H9 (cell line): ENCODE results near the gene SLIT1. TPM values are rescaled to one million over a fixed set of nuclear protein-coding genes. Genes with fewer than 3 reads are reported as not detected.

Experiments used
- DNase-seq: peaks from one replicate; pipeline ENCODE4 v3.0.0-alpha.2; 2017
- H2AFZ ChIP-seq: one replicate; pipeline ENCODE4 v1.6.1; 2013; ENCODE audit warnings: mild to moderate bottlenecking, low read length, control low read depth, moderate library complexity
- H2AK5ac ChIP-seq: 2 replicates; pipeline ENCODE4 v1.6.1; 2013; ENCODE audit warnings: low read length, control low read depth, mixed read lengths; ENCODE audit not compliant: insufficient read length
- H2BK120ac ChIP-seq: one replicate; pipeline ENCODE4 v1.6.1; 2013; ENCODE audit warnings: low read depth, mild to moderate bottlenecking, low read length, control low read depth, inconsistent platforms; ENCODE audit not compliant: poor library complexity, severe bottlenecking
- H2BK12ac ChIP-seq: 2 replicates; pipeline ENCODE4 v1.6.1; 2013; ENCODE audit warnings: low read length, control low read depth, mixed read lengths, low read depth; ENCODE audit not compliant: insufficient read length
- H2BK15ac ChIP-seq: 2 replicates; pipeline ENCODE4 v1.6.1; 2013; ENCODE audit warnings: low read depth, low read length, control low read depth
- H2BK20ac ChIP-seq: one replicate; pipeline ENCODE4 v1.6.1; 2013; ENCODE audit warnings: low read depth, mild to moderate bottlenecking, low read length, control low read depth, inconsistent platforms; ENCODE audit not compliant: poor library complexity, severe bottlenecking
- H2BK5ac ChIP-seq: 2 replicates; pipeline ENCODE4 v1.6.1; 2013; ENCODE audit warnings: low read length, control low read depth, mixed read lengths; ENCODE audit not compliant: insufficient read length
- H3K14ac ChIP-seq: 2 replicates; pipeline ENCODE4 v1.6.1; 2013; ENCODE audit warnings: low read length, control low read depth; ENCODE audit not compliant: insufficient read depth
- H3K18ac ChIP-seq: 2 replicates; pipeline ENCODE4 v1.6.1; 2013; ENCODE audit warnings: low read depth, mild to moderate bottlenecking, mixed read lengths, low read length, control low read depth; ENCODE audit not compliant: insufficient read length
- H3K23ac ChIP-seq: 2 replicates; pipeline ENCODE4 v1.6.1; 2013; ENCODE audit warnings: low read length, control low read depth, mixed read lengths, low read depth; ENCODE audit not compliant: insufficient read length
- H3K23me2 ChIP-seq: 2 replicates; pipeline ENCODE4 v1.6.1; 2013; ENCODE audit warnings: low read depth, mild to moderate bottlenecking, mixed read lengths, low read length, control low read depth; ENCODE audit not compliant: insufficient read length, poor library complexity, severe bottlenecking
- H3K27ac ChIP-seq: 2 replicates; pipeline ENCODE4 v1.5.1; 2013; ENCODE audit warnings: low read length, control low read depth, mixed read lengths, low read depth; ENCODE audit not compliant: insufficient read length
- H3K27me3 ChIP-seq: 2 replicates; pipeline ENCODE4 v1.6.1; 2013; ENCODE audit warnings: low read length, control low read depth, inconsistent platforms; ENCODE audit not compliant: insufficient read depth
- H3K4ac ChIP-seq: 2 replicates; pipeline ENCODE4 v1.6.1; 2013; ENCODE audit warnings: low read depth, mild to moderate bottlenecking, control low read depth, inconsistent platforms, low read length, moderate library complexity
- H3K4me1 ChIP-seq: 2 replicates; pipeline ENCODE4 v1.6.1; 2013; ENCODE audit warnings: low read length, control low read depth, inconsistent platforms; ENCODE audit not compliant: insufficient read depth
- H3K4me2 ChIP-seq: 2 replicates; pipeline ENCODE4 v1.6.1; 2013; ENCODE audit warnings: low read length, control low read depth, mixed read lengths; ENCODE audit not compliant: insufficient read length, insufficient read depth
- H3K56ac ChIP-seq: 2 replicates; pipeline ENCODE4 v1.6.1; 2013; ENCODE audit warnings: low read depth, mild to moderate bottlenecking, mixed read lengths, low read length, control low read depth; ENCODE audit not compliant: insufficient read length
- H3K79me1 ChIP-seq: 2 replicates; pipeline ENCODE4 v1.6.1; 2013; ENCODE audit warnings: low read depth, mild to moderate bottlenecking, moderate library complexity, low read length, control low read depth, inconsistent platforms; ENCODE audit not compliant: insufficient read depth, poor library complexity, severe bottlenecking
- H3K79me2 ChIP-seq: 2 replicates; pipeline ENCODE4 v1.6.1; 2013; ENCODE audit warnings: low read length, control low read depth, inconsistent platforms; ENCODE audit not compliant: insufficient read depth
- H3K9ac ChIP-seq: 2 replicates; pipeline ENCODE4 v1.6.1; 2013; ENCODE audit warnings: low read length, control low read depth, mixed read lengths; ENCODE audit not compliant: insufficient read length; ENCODE audit errors: extremely low read depth
- H3K9me3 ChIP-seq: one replicate; pipeline ENCODE4 v1.6.1; 2013; ENCODE audit warnings: low read depth, low read length, inconsistent platforms; ENCODE audit not compliant: control insufficient read depth
- H3T11ph ChIP-seq: one replicate; pipeline ENCODE4 v1.6.1; 2013; ENCODE audit warnings: mild to moderate bottlenecking, low read length, control low read depth, inconsistent platforms
- H4K20me1 ChIP-seq: one replicate; pipeline ENCODE4 v1.6.1; 2013; ENCODE audit not compliant: control insufficient read depth, insufficient read length, insufficient read depth
- H4K5ac ChIP-seq: 2 replicates; pipeline ENCODE4 v1.6.1; 2013; ENCODE audit warnings: low read depth, mild to moderate bottlenecking, mixed read lengths, low read length, control low read depth; ENCODE audit not compliant: insufficient read length
- H4K8ac ChIP-seq: replicated peaks from 2 replicates; pipeline ENCODE4 v1.6.1; 2013; ENCODE audit warnings: low read length, control low read depth, mixed read lengths, low read depth; ENCODE audit not compliant: insufficient read length
- H4K91ac ChIP-seq: 2 replicates; pipeline ENCODE4 v1.6.1; 2013; ENCODE audit warnings: low read depth, mild to moderate bottlenecking, moderate library complexity, mixed read lengths, low read length, control low read depth; ENCODE audit not compliant: insufficient read length
- H3K27ac Mint-ChIP-seq, 3 experiments: 2 replicates in 2 of 3; 3 replicates in 1 of 3; pipeline ENCODE4 v1.8.0; 2020 to 2021; ENCODE audit warnings: mixed read lengths in 3 of 3, mild to moderate bottlenecking in 1 of 3, moderate library complexity in 1 of 3
- H3K27me3 Mint-ChIP-seq: 2 replicates; pipeline ENCODE4 v1.8.0; 2021; ENCODE audit warnings: low read depth, mild to moderate bottlenecking, moderate library complexity, mixed read lengths
- H3K36me3 Mint-ChIP-seq, 3 experiments: 2 replicates in 2 of 3; 3 replicates in 1 of 3; pipeline ENCODE4 v1.8.0; 2020 to 2021; ENCODE audit warnings: low read depth in 3 of 3, mixed read lengths in 3 of 3; ENCODE audit not compliant: insufficient read depth in 1 of 3
- H3K4me1 Mint-ChIP-seq, 2 experiments: 2 replicates each; pipeline ENCODE4 v1.8.0; 2020; ENCODE audit warnings: mixed read lengths in 2 of 2
- H3K4me3 Mint-ChIP-seq, 2 experiments: 2 replicates in 1 of 2; 3 replicates in 1 of 2; pipeline ENCODE4 v1.8.0; 2020 to 2021; ENCODE audit warnings: mild to moderate bottlenecking in 2 of 2, mixed read lengths in 2 of 2, moderate library complexity in 1 of 2
- H3K9me3 Mint-ChIP-seq, 2 experiments: 2 replicates in 1 of 2; 3 replicates in 1 of 2; pipeline ENCODE4 v1.8.0; 2020; ENCODE audit warnings: mild to moderate bottlenecking in 2 of 2, mixed read lengths in 2 of 2, moderate library complexity in 1 of 2
- WGBS: extraction: QIAGEN DNeasy Blood & Tissue Kit; methylation state at CpG from one replicate; pipeline ENCODE4 v1.1.7; 2013; ENCODE audit warnings: missing lambda C conversion rate, low lambda C conversion rate, mixed read lengths; ENCODE audit not compliant: insufficient read length; ENCODE audit errors: extremely low coverage; 5-methylcytosine and 5-hydroxymethylcytosine counted together
- total RNA-seq: library from RNA; stranded (reverse); gene quantifications from 2 replicates; pipeline ENCODE4 v1.2.1, GENCODE V29; 2021
- TF ChIP-seq, protein P1 (sequence below): fragments of 200-600 bp; sonication (generic); conservative IDR thresholded peaks from 3 replicates; pipeline ENCODE4 v1.8.0; 2021; ENCODE audit warnings: antibody characterized with exemption, mild to moderate bottlenecking

The SLIT1 gene
- total RNA-seq, 1 experiment from 2014 or later: 0.57 TPM

DNA sequence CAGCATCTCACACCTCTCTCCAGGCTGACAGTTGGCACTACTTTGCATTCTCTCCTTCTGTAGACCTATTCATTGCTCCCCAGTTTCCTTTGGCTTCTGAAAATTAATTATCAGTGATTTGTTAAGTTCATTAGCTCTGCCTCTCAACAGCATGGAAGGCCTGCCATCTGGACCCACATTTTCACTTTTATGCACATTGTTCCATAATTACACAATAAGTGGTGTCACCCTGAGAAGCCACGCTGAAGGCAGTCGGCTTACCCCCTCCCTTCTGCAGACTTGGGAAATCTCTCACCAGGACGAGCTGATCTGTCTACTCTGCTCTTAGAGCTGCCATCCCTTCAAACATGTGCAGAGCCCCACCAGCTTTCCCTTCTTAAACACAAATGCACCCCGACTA lies 64.7 kb downstream of the SLIT1 start:
- no peak overlapping the region for H3K27ac ChIP-seq
- no peak overlapping the region for H3T11ph ChIP-seq
- no peak overlapping the region for H3K9ac ChIP-seq
- no peak overlapping the region for H2AFZ ChIP-seq
- H2BK120ac ChIP-seq: no peak overlapping the region
- no peak overlapping the region for H2BK20ac ChIP-seq
- Mint-ChIP-seq H3K27me3 (peaks cover 1% of the 10 kb centered on the region; the same call in 1 of the 2 replicates), H3K4me1 (peaks cover 8 to 14% of the 10 kb centered on the region in 2 experiments), H3K27ac (no peak overlapping the region), H3K36me3 (no peaks in the 10 kb centered on the region), H3K4me3 (no peak overlapping the region), H3K9me3 (no peaks in the 10 kb centered on the region)
- no peaks in the 10 kb centered on the region for H3K23me2 ChIP-seq
- H3K4ac ChIP-seq: no peak overlapping the region
- no peak overlapping the region for H2BK15ac ChIP-seq
- H4K91ac ChIP-seq: no peak overlapping the region
- no peak for DNase-seq
- no peak overlapping the region for H4K8ac ChIP-seq
- H3K27me3 ChIP-seq: no peaks in the 10 kb centered on the region
- H3K79me1 ChIP-seq: no peaks in the 10 kb centered on the region
- H3K79me2 ChIP-seq: no peaks in the 10 kb centered on the region
- H3K4me2 ChIP-seq: no peak overlapping the region
- no peak overlapping the region for H3K14ac ChIP-seq
- no peak overlapping the region for H2BK5ac ChIP-seq
- no peak overlapping the region for H2AK5ac ChIP-seq
- H4K5ac ChIP-seq: no peak overlapping the region
- no peak overlapping the region for H3K23ac ChIP-seq
- no peaks in the 10 kb centered on the region for H3K4me1 ChIP-seq
- H3K9me3 ChIP-seq: no peaks in the 10 kb centered on the region
- H4K20me1 ChIP-seq: no peaks in the 10 kb centered on the region
- WGBS: no CpG with 5 or more reads among the region's 4 CpGs
- H3K56ac ChIP-seq: no peak overlapping the region
- TF ChIP-seq, protein P1, sequence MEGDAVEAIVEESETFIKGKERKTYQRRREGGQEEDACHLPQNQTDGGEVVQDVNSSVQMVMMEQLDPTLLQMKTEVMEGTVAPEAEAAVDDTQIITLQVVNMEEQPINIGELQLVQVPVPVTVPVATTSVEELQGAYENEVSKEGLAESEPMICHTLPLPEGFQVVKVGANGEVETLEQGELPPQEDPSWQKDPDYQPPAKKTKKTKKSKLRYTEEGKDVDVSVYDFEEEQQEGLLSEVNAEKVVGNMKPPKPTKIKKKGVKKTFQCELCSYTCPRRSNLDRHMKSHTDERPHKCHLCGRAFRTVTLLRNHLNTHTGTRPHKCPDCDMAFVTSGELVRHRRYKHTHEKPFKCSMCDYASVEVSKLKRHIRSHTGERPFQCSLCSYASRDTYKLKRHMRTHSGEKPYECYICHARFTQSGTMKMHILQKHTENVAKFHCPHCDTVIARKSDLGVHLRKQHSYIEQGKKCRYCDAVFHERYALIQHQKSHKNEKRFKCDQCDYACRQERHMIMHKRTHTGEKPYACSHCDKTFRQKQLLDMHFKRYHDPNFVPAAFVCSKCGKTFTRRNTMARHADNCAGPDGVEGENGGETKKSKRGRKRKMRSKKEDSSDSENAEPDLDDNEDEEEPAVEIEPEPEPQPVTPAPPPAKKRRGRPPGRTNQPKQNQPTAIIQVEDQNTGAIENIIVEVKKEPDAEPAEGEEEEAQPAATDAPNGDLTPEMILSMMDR: no peak
- no peak overlapping the region for H3K18ac ChIP-seq
- H2BK12ac ChIP-seq: no peak overlapping the region
